BJ (cell line): ENCODE data around the gene PRKCQ. TPM values are rescaled to one million over a fixed set of nuclear protein-coding genes. Genes with fewer than 3 reads are reported as not detected.

Source experiments
- CTCF ChIA-PET: fragments of 350-600 bp; formaldehyde crosslinking; extraction: SDS; loops from one replicate; lab custom pipeline; 2021; ENCODE audit warnings: antibody characterized with exemption, inconsistent platforms; lab: Yijun Ruan, JAX
- POLR2A ChIA-PET: fragments of 300-600 bp; sonication (Branson Sonifier 250); formaldehyde crosslinking; extraction: SDS; loops from one replicate; lab custom pipeline; 2021; ENCODE audit warnings: antibody characterized with exemption; lab: Charles Lee
- DNase-seq: peaks from one replicate; pipeline ENCODE4 v3.0.0-alpha.2; 2011; ENCODE audit warnings: low read depth
- H3K27me3 ChIP-seq: 2 replicates; pipeline ENCODE4 v1.6.0; 2011; ENCODE audit warnings: low read length; ENCODE audit not compliant: control insufficient read depth, insufficient read depth
- H3K36me3 ChIP-seq: 2 replicates; pipeline ENCODE4 v1.5.1; 2011; ENCODE audit warnings: low read length; ENCODE audit not compliant: control insufficient read depth, insufficient read depth
- H3K4me3 ChIP-seq: 2 replicates; pipeline ENCODE4 v1.5.1; 2011; ENCODE audit warnings: low read depth, mild to moderate bottlenecking, control low read depth, low read length
- polyA minus RNA-seq: library from RNA; depleted of rRNA, polyadenylated mRNA; stranded (reverse); fragments of >200 nt; gene quantifications from 2 replicates; pipeline ENCODE4 v1.2.3, GENCODE V29; 2011; rRNA and poly(A)+ RNA removed
- polyA plus RNA-seq: library from polyadenylated mRNA; depleted of rRNA; stranded (reverse); fragments of >200 nt; gene quantifications from 2 replicates; pipeline ENCODE4 v1.2.3, GENCODE V29; 2011; rRNA removed
- TF ChIP-seq, protein P1 (sequence below): IDR thresholded peaks from 2 replicates; pipeline ENCODE4 v1.5.1; 2011; ENCODE audit warnings: low read depth, mild to moderate bottlenecking, control low read depth, inconsistent platforms, low read length, moderate library complexity; ENCODE audit not compliant: insufficient read depth

PRKCQ gene
- 0.06 and 0.11 TPM in 2 replicates for polyA plus RNA-seq
- polyA minus RNA-seq, result 0.09 and 0.15 TPM in 2 replicates

DNA sequence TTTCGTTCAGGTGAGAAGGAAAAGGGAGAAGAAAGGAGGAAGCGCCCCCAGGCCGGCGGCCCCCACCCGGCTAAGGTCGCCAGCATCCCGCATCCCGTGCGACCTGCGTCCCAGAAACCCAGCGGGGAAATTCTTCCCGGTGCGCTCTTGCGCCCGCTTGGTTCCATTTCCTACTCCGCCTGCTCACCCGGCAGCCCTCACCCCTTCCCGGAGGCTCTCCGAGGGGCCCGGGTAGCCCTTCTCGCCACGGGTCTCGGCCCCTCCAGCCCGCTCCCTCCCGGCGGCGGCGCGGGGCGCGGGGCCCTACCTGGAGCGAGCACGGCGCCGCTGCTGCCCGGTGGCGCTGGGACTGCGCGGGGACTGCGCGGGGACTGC, at the start of gene PRKCQ:
Gene PRKCQ, minus strand, starts transcription at position 373 of the 375 bp plus-strand sequence. CDS start 65,141 bp downstream, outside the sequence.
- peaks cover 9% of the 10 kb centered on the region for H3K27me3 ChIP-seq
- H3K4me3 ChIP-seq, result peak within 1 kb of the TSS; percentile 54
- H3K36me3 ChIP-seq, result no peaks in the 10 kb centered on the region
- ChIA-PET POLR2A (no interaction called here), CTCF (interaction anchor here (0.7 to 1.4 kb wide), 5 partner anchors 8 to 73 kb away, joined by 3 to 5 read pairs (median 3); no protein-coding TSS in a partner anchor)
- TF ChIP-seq, protein P1, sequence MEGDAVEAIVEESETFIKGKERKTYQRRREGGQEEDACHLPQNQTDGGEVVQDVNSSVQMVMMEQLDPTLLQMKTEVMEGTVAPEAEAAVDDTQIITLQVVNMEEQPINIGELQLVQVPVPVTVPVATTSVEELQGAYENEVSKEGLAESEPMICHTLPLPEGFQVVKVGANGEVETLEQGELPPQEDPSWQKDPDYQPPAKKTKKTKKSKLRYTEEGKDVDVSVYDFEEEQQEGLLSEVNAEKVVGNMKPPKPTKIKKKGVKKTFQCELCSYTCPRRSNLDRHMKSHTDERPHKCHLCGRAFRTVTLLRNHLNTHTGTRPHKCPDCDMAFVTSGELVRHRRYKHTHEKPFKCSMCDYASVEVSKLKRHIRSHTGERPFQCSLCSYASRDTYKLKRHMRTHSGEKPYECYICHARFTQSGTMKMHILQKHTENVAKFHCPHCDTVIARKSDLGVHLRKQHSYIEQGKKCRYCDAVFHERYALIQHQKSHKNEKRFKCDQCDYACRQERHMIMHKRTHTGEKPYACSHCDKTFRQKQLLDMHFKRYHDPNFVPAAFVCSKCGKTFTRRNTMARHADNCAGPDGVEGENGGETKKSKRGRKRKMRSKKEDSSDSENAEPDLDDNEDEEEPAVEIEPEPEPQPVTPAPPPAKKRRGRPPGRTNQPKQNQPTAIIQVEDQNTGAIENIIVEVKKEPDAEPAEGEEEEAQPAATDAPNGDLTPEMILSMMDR, result peak; percentile 15; the same call in 1 of the 2 replicates
- no peak for DNase-seq

DNA sequence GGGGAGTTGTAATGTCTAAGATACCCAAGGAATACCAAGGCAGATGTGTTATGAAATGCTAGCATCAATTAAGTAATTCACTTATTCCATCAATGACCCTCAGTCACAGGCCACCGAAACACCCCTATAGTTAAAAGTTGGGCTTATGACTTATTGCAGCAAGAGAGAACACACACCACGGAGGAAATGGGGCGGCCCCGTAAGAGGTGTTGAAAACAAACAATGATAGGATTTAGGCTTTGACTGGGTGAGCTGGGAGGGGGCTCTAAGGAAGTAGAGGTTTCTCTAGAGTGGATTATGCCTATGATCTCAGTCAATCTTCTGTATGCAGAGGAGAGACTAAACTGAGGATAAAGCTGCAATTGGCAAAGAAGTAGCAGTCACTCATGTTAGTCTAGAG, 45.4 kb upstream of the PRKCQ start:
- Histone ChIP-seq H3K27me3 (no peaks in the 10 kb centered on the region; the same call in 1 of the 2 replicates), H3K36me3 (no peaks in the 10 kb centered on the region), H3K4me3 (no peak overlapping the region)
- ChIA-PET CTCF (no interaction called here), POLR2A (no interaction called here)
- TF ChIP-seq, protein P1, result no peak
- no peak for DNase-seq

DNA sequence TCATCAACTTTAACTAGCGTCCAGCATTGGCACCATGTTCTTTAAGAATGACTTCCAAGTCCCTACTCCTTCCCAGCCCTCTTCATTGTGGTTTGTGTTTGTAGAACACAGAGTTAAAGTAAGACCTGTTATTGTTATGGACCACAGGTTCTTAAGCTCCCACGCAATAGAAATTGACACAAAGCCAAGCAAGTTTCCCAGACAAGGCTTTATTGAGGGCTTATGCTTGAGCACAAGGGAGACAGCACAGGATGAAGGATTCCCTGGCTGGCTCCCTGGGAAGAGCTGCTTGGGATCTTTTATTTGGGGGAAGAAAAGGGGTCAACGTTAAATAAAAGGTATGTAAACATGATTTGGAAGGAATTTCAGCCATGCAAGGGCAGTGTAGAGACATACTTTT, 44.3 kb upstream of the PRKCQ start:
- ChIA-PET POLR2A (no interaction called here), CTCF (no interaction called here)
- Histone ChIP-seq H3K36me3 (no peaks in the 10 kb centered on the region), H3K4me3 (no peak overlapping the region), H3K27me3 (no peaks in the 10 kb centered on the region; the same call in 1 of the 2 replicates)
- no peak for DNase-seq
- TF ChIP-seq, protein P1, result no peak

DNA sequence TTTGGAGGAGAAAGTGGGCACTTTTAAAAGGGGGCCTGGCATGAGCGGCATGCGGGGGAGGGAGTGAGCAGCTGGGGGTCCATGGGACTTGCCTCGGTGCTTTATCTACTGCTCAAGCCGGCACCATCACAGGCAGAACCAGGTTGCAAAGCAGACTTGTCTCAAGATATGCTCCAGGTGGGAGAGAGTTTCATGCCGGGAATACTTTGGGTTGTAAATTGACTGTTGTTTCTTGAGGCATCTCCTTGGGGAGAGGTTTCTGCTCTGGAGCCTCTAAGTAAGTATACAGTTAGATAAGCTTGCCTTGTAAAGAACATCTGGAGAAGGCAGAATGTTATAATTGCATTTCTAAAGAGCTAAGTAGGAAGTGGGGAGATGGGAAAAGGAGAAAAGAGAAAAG, 42.8 kb upstream of the PRKCQ start:
- CTCF ChIA-PET, result no interaction called here
- POLR2A ChIA-PET, result no interaction called here

DNA sequence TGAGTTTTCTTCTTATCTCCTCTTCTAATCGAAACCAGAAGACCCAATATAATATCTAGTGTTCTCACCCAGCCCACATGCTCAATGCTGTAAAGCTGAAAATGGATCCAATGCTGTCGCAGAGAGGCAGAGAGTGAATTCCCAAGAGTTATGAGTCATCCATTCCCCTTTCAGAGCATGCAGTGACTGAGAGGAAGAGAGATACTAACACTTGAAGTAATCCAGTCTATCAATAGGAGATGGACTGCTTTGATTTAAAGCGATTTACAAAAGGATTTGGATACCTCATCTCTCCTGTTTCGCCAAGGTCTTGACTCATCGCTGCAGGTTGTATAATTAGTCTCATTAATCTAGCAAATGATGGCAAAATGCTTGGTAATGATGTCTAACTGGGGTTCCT, 41.5 kb upstream of the PRKCQ start:
- Histone ChIP-seq H3K36me3 (no peaks in the 10 kb centered on the region), H3K27me3 (no peaks in the 10 kb centered on the region; the same call in 1 of the 2 replicates), H3K4me3 (no peak overlapping the region)
- DNase-seq, result no peak
- TF ChIP-seq, protein P1, result no peak
- ChIA-PET CTCF (no interaction called here), POLR2A (no interaction called here)

More for the DNA sequence above, 42.8 kb upstream of the PRKCQ start:
- Histone ChIP-seq H3K36me3 (no peaks in the 10 kb centered on the region), H3K4me3 (no peak overlapping the region), H3K27me3 (no peaks in the 10 kb centered on the region; the same call in 1 of the 2 replicates)
- DNase-seq, result no peak
- TF ChIP-seq, protein P1, result no peak
